Stimulated activated CD8-positive, alpha-beta memory T cell treated with anti-CD3 and anti-CD28 coated beads, Interleukin-2, amount 100 ng/mL, for 48 hours (primary cell): ENCODE data around the gene WDFY4.

Source experiments
- DNase-seq, 2 donors: peaks; one replicate each; pipeline ENCODE4 v3.0.0-alpha.2; 2020; ENCODE audit warnings: low read depth in 2 of 2

Gene WDFY4

GRCh38 chr10:48813825-48814224 is 129.2 kb downstream of the WDFY4 start:
- no peak for DNase-seq

GRCh38 chr10:48814933-48815332 is 130.3 kb downstream of the WDFY4 start:
- no peak for DNase-seq

DNA sequence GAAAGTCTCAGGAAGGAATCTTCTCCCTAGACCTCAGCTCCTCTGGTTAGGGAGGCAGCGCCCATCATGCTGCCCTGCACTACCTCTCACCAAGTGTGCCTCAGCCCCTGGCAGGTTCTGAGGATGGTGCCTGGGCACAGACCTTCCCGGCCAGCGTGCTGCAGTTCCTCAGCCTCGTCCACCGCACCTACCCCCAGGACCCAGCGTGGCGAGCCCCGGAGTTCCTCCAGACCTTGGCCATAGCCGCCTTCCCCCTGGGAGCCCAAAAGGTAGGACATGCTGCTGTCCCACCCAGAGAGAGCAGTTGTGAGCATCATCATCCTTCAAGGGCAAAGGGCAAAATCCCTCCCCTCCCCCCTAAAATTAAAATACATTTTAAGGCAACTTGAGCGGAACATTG is 132.5 kb downstream of the WDFY4 start:
- no peak for DNase-seq

GRCh38 chr10:48818081-48818480 is 133.4 kb downstream of the WDFY4 start:
- no peak for DNase-seq

GRCh38 chr10:48818861-48819520 is 134.3 kb downstream of the WDFY4 start:
- no peak for DNase-seq

DNA sequence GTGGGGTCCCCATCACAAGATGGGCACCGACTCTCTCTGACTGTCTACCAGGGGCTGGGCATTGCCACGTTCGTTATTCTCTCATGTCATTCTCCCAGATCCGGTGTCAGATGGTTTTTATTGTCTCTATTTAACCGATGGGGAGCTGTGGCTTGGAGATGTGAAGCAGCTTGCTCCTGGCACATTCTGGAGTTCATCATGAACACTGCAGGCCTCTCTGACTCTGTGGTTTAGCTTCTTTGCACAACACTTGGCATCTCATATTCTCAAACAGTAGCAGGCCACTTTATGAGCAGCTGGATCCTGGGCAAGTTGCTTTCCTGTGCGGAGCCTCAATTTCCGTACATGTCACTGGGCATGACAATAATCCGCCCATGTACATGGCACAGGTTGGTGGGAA is 135.1 kb downstream of the WDFY4 start:
- DNase-seq, result no peak

GRCh38 chr10:48820231-48820630 is 135.6 kb downstream of the WDFY4 start:
- no peak for DNase-seq

DNA sequence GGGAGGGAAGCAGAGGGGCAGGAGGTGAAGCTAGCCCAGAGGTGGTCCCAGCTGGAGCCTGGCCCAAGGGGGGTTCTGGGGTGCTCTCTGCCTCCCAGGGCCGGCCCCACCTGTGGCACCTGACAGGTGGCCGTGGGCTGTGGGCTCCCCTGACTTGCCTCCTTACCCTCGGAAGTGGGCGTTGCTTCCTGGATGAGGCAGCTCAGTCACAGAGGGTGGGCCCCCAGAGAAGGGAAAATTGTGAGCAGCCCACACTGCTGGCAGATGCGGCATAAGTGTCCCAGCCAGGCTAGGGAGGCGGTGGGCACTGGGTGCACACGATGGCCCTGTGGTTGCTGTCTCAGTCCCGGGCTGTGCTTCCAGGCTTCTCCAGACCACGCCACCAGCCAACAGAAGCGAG is 136.0 kb downstream of the WDFY4 start:
- no peak for DNase-seq

- no peak for DNase-seq
These were observed 136.4 kb downstream of the WDFY4 start for GRCh38 chr10:48821111-48821510.

DNA sequence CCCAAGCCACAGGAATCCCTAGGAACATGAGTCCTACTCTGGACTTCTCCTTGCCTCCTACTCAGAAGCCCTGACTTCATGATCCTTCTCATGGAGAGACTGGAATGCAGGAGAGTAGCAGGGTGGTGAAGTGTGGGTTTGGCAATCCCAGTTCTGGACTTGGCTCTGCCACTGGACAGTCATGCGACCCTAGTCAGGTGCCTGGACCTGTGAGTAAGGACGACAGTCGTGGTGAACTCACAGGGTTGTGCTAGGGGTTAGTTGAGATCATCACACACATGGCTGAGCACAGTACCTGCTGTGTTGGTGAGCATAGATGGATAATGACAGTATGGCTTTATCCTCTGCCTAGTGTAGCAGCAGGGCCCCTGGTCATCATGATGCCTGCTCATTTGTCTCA is 137.0 kb downstream of the WDFY4 start:
- DNase-seq, result no peak

DNA sequence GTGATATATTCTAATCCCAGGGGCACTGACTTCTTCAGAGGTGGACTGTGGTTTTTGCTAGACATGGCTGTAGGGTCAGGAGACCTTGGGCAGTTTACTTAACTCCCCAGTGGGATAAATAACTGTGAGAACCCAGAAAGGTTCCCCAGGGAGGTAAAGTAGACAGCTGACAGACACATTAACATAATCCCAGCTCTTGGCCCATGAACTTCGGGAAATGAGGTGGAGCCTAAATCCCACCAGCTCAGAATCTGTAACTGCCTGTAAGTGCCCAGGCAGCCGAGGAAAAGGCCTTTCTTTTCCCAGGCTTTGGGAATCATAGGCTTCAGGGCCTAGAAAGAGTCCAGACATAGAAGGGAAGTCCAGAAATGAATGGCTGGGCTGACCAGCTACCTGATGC is 149.0 kb downstream of the WDFY4 start:
- no peak for DNase-seq

- no peak for DNase-seq
These were observed 149.7 kb downstream of the WDFY4 start for GRCh38 chr10:48834189-48834965.

GRCh38 chr10:48835781-48836180 is 151.1 kb downstream of the WDFY4 start:
- no peak for DNase-seq

- no peak for DNase-seq
These were observed 151.9 kb downstream of the WDFY4 start for GRCh38 chr10:48836605-48837004.

- DNase-seq, result no peak
These were observed 154.2 kb downstream of the WDFY4 start for GRCh38 chr10:48838834-48839233.

DNA sequence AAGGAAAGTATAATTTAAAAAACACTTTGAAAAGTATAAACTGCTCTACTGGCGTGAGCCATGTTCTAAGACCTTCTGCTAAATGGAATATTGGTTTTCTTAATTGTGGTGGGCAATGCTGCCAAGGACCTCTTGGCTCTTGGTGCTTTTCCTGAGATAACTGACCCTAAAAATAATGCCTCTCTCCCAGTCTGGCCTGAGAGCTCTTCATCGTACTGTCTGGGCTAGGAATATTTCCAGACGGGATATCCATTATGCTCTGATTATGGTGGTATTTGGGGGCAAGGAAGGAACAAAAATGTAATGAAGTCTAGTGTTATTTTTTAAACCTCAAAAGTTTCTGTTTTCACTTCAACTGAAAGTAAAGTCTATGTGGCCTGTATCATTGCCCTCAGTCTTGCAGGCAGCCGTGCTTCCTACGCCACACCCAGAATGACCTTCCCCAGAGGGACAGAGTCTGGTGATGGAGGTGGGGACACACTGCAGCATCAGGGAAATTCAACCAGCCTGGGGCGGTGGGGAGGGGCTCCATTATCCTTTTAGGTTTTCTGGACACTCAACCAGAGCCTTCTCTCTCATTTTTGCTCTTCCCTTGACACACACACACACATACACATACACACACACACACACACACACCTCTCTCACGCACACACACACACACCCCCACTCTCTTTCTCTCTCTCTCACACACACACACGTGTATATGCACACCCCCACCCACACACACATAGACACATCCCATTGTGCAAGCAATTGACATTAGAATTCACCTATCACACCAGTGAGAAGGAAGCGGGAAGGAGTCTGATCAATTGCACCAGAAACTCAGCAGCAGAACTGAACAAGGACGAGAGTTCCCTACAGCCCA is 155.4 kb downstream of the WDFY4 start:
- no peak for DNase-seq

- DNase-seq, result no peak
These were observed 157.6 kb downstream of the WDFY4 start for GRCh38 chr10:48842231-48842630.

DNA sequence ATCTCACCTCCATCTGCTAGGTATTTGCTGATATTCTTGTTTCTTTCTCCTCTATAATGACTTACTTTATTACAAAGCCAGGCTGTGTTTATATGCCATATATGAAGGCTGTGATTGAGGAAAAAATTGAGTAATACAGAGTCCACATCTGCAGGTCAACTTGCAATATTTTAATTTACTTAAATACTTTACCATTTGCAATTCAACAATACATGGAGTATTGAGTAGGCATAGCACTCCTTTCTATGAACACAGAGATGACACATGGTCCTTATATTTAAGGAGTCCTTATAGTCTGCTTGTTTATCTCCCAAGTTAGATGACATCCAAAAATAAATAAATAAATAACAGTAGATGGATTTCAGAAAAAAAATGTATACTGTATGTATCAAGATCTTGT is 158.5 kb downstream of the WDFY4 start:
- no peak for DNase-seq

DNA sequence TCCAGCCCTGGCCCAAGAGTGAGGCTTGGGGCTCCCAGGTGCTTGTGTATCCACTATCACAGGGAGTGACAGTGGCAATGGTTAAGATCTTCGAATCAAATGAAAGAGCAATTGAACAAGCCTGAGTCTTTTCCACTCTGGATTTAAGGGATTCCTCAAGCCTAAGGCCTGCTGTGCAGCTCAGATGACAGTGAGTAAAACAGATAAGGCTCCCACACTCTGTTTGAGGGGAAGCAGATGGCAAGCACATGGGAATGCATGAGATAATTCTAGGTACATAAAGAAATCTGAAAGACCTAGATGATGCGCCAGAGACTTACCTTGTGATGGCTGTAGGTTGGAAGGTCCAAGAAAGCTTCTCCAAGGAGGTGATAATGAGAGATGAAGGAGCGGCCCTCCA is 159.9 kb downstream of the WDFY4 start:
- DNase-seq, result no peak

- DNase-seq, result no peak
These were observed 160.8 kb downstream of the WDFY4 start for GRCh38 chr10:48845512-48845911.

GRCh38 chr10:48847691-48848090 is 163.0 kb downstream of the WDFY4 start:
- no peak for DNase-seq

GRCh38 chr10:48856855-48857254 is 172.2 kb downstream of the WDFY4 start:
- DNase-seq, result no peak

- no peak for DNase-seq
These were observed 187.6 kb downstream of the WDFY4 start for GRCh38 chr10:48872234-48872633.
